ENCODE results near the gene KRTAP2-4.
"Not testable (repeated sequence)": the region's sequence is repeated elsewhere in the genome, so short reads cannot be mapped to it uniquely, and the experiment has no call there.

The KRTAP2-4 gene

GRCh38 chr17:41107941-41108450 lies 42.3 kb upstream of the KRTAP2-4 start:
- no peaks in the 10 kb centered on the region for H3K9me3 ChIP-seq (ENCODE audit: low read length)
- no peaks in the 10 kb centered on the region for H4K20me1 ChIP-seq (ENCODE audit: insufficient read depth, low read length)
- H3K36me3 ChIP-seq (ENCODE audit: insufficient read depth, low read length), result no peaks in the 10 kb centered on the region
- H2AFZ ChIP-seq (ENCODE audit: low read length), result no peak overlapping the region
- H3K9me2 ChIP-seq (ENCODE audit: low read depth, low read length), result no peaks in the 10 kb centered on the region
- no peak for TF ChIP-seq EZH2 (IDR thresholded peaks at IDR 0.05; ENCODE audit: borderline replicate concordance, low read length)
- no peak for TF ChIP-seq CTCF (IDR thresholded peaks at IDR 0.05; ENCODE audit: low read length)
- H3K9ac ChIP-seq (ENCODE audit: low read length), result no peak overlapping the region
- H3K4me1 ChIP-seq (ENCODE audit: insufficient read depth, low read length, severe bottlenecking), result no peaks in the 10 kb centered on the region
- no peak overlapping the region for H3K27ac ChIP-seq (ENCODE audit: low read depth, low read length, poor library complexity, severe bottlenecking)
- H3K79me2 ChIP-seq (ENCODE audit: insufficient read depth, low read length), result no peaks in the 10 kb centered on the region
- H3K4me2 ChIP-seq (ENCODE audit: low read length), result no peak overlapping the region
- no peak overlapping the region for H3K4me3 ChIP-seq (ENCODE audit: low read depth, low read length, poor library complexity, severe bottlenecking)
- H3F3A ChIP-seq (ENCODE audit: insufficient read depth, low read length), result no peaks in the 10 kb centered on the region
- H3K27me3 ChIP-seq (ENCODE audit: insufficient read depth, low read length), result no peaks in the 10 kb centered on the region

- not testable (repeated sequence) for H4K20me1 ChIP-seq (ENCODE audit: insufficient read depth, low read length); H2AFZ ChIP-seq (ENCODE audit: low read length); H3K27me3 ChIP-seq (ENCODE audit: insufficient read depth, low read length); H3F3A ChIP-seq (ENCODE audit: insufficient read depth, low read length); H3K9me2 ChIP-seq (ENCODE audit: low read depth, low read length); H3K4me2 ChIP-seq (ENCODE audit: low read length); H3K4me3 ChIP-seq (ENCODE audit: low read depth, low read length, poor library complexity, severe bottlenecking); H3K9me3 ChIP-seq (ENCODE audit: low read length); H3K9ac ChIP-seq (ENCODE audit: low read length); H3K36me3 ChIP-seq (ENCODE audit: insufficient read depth, low read length); H3K79me2 ChIP-seq (ENCODE audit: insufficient read depth, low read length); H3K4me1 ChIP-seq (ENCODE audit: insufficient read depth, low read length, severe bottlenecking); H3K27ac ChIP-seq (ENCODE audit: low read depth, low read length, poor library complexity, severe bottlenecking)
These were observed 39.7 kb upstream of the KRTAP2-4 start, which contains the start of gene KRTAP4-9 for GRCh38 chr17:41105347-41105746. TSS of gene KRTAP4-9 (plus strand) at chr17:41105389. CDS start at chr17:41105389, 0 bp downstream.

- not testable (repeated sequence) for H3K9me2 ChIP-seq (ENCODE audit: low read depth, low read length); H3K4me2 ChIP-seq (ENCODE audit: low read length); H3K27me3 ChIP-seq (ENCODE audit: insufficient read depth, low read length); H3K4me1 ChIP-seq (ENCODE audit: insufficient read depth, low read length, severe bottlenecking); H3K9me3 ChIP-seq (ENCODE audit: low read length); H3F3A ChIP-seq (ENCODE audit: insufficient read depth, low read length); H3K9ac ChIP-seq (ENCODE audit: low read length); H3K36me3 ChIP-seq (ENCODE audit: insufficient read depth, low read length); H4K20me1 ChIP-seq (ENCODE audit: insufficient read depth, low read length); H3K4me3 ChIP-seq (ENCODE audit: low read depth, low read length, poor library complexity, severe bottlenecking); H3K27ac ChIP-seq (ENCODE audit: low read depth, low read length, poor library complexity, severe bottlenecking); H3K79me2 ChIP-seq (ENCODE audit: insufficient read depth, low read length); H2AFZ ChIP-seq (ENCODE audit: low read length)
These were observed 38.8 kb upstream of the KRTAP2-4 start for GRCh38 chr17:41104386-41105038.

GRCh38 chr17:41103896-41104295 lies 38.2 kb upstream of the KRTAP2-4 start:
- Histone ChIP-seq H2AFZ (ENCODE audit: low read length) (no peak overlapping the region), H3K4me2 (ENCODE audit: low read length) (no peak overlapping the region), H3K79me2 (ENCODE audit: insufficient read depth, low read length) (no peaks in the 10 kb centered on the region), H3K9me3 (ENCODE audit: low read length) (no peaks in the 10 kb centered on the region), H3K4me1 (ENCODE audit: insufficient read depth, low read length, severe bottlenecking) (no peaks in the 10 kb centered on the region), H3K4me3 (ENCODE audit: low read depth, low read length, poor library complexity, severe bottlenecking) (no peak overlapping the region), H3K9ac (ENCODE audit: low read length) (no peak overlapping the region), H3K27me3 (ENCODE audit: insufficient read depth, low read length) (no peaks in the 10 kb centered on the region), H3F3A (ENCODE audit: insufficient read depth, low read length) (no peaks in the 10 kb centered on the region), H3K27ac (ENCODE audit: low read depth, low read length, poor library complexity, severe bottlenecking) (no peak overlapping the region), H3K9me2 (ENCODE audit: low read depth, low read length) (no peaks in the 10 kb centered on the region), H3K36me3 (ENCODE audit: insufficient read depth, low read length) (no peaks in the 10 kb centered on the region), H4K20me1 (ENCODE audit: insufficient read depth, low read length) (no peaks in the 10 kb centered on the region)
- TF ChIP-seq CTCF (IDR thresholded peaks at IDR 0.05; ENCODE audit: low read length) (no peak), EZH2 (IDR thresholded peaks at IDR 0.05; ENCODE audit: borderline replicate concordance, low read length) (no peak)
